HG03575 (cell line): ENCODE results near the gene GLRX.

Experiments used
- ATAC-seq: cut with Tn5 transposase; IDR thresholded peaks from one replicate; pipeline ENCODE4 v1.9.1; 2021; ENCODE audit not compliant: unreplicated experiment, insufficient number of reproducible peaks, low FRiP score; ENCODE audit errors: extremely low read depth

The GLRX gene

DNA sequence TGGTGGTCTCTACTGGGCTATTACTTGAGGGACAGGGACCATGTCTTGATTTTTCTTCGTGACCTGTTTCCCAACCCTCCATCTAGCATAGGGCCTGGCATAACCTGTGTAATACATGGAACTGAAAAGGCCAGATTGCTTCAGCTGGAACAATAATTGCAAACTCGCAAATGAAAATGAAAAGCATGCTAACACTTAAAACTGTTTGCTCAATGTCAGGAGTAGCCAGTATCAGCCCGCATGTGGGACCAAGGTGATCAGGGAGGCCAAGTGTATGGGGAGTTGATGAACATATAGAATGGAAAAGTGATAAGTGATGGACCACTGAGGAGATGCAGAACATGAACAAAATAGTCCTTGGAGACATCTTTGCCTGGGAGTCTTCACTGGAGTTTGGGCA lies 25.2 kb downstream of the GLRX start:
- ATAC-seq: no peak

DNA sequence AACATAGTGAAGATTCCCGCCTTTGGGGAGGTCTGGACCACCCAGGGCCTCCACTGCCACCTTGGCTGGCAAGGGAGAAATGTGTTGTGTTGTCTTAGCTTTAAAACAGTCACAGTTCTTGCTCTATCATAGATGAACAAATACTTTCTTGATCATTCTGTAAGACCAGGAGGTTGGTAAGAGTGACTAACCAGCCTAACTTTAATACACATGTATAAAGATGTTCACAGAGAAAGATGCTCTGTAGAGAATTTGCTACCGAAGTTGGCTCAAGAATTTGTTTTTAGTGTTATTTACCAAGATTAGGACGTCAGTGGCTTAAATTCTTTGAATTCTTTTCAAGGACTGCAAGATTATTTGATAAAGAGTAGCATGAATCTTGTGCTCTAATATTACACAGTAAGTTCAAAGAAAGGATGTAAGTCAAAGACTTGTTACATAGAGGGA lies 28.4 kb downstream of the GLRX start:
- ATAC-seq: no peak

DNA sequence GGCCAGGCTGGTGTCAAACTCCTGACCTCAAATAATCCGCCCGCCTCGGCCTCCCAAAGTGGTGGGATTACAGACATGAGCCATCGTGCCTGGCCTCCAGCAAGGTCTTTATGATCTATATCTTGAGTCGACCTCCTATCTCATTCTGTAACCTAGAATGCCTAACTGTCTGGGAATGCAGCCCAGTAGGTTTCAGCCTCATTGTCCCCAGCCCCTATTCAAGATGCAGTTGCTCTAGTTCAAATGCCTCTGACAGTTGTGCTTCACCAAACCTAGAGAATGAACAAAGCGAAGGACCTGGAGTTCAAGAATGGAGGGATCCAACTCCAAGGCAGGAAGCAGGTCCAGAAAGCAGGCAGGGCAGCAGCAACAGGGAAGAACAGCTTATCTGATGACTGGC lies 30.8 kb downstream of the GLRX start:
- no peak for ATAC-seq

DNA sequence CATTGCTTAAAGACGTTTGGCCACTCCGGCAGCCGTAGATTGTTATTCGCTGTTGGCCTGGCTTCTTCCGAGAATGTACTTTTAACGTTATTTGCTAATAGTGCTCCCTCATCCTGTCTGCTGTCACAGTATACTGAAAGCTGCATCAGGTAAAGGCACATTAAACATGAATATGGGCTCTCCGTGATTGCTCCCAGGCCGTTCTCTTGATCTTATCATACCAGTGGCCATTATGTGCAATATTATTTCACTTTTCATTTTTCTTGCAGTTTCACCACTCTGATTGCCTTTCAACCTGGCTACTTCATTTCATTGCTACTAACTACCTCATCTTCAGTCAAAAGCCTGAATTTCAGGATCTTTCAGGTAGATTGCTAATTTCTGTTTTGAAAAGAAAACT lies 34.0 kb downstream of the GLRX start:
- no peak for ATAC-seq

DNA sequence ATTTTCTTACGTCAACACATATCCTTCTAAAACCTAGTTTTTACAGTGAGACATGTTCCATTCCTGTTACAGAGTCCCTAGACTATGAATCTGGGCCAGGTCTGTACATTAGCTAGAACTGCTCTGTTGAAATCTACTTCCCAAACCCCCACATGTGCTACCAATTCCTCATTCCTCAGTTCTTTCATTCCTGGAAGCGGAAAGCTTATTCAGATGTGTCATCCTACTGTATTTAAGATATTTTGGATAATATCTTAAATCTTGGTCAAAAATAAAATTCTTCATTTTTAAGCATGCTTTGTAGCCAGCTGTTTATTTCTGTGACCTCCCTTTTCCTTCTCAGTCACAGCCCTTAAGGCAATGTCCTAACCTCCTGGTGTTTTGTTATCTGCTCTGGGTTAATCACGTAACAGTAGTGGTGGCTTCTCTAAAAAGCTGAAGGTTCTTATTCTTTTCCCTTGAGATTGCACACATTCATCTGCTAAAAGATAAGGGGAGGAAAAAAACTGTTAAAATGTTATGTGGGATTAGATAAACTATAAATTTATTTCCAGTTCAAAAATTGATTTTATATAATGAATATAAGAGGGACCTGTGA lies 35.6 kb downstream of the GLRX start:
- ATAC-seq: no peak

DNA sequence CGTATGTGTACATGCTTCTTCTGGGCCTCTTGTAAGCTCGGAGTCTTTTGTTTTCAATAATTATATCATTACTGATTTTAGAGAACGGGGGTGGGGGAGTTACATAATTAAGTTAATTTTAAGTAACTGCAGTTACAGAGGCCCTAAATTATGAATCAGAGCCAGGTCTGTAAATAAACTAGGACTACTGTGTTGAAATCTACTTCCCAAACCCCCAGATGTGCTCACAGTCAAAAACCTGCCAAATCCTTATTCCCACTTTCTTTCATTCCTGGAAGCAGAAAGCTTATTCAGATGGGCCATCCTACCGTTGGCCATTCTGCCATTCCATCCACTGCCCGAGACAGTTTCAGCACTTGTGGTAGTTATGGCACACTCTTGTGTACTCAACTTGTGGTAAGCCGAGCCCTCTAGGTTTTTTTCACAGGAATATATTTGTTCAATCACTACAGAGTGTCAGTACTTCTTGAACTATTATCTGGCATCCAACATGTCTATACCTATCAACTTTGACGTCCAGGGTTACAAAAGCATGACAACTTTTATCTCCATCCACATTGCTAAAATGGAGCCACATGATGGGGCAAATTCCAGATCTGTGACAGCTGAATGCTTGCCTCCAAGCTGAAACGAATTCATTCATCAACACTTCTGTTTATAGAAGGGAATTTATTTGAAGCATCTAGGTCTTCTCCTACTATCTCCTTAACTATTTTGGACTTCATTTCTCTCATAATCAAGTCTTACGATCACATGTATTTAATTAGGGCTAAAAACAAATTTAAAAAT lies 37.8 kb downstream of the GLRX start:
- no peak for ATAC-seq

DNA sequence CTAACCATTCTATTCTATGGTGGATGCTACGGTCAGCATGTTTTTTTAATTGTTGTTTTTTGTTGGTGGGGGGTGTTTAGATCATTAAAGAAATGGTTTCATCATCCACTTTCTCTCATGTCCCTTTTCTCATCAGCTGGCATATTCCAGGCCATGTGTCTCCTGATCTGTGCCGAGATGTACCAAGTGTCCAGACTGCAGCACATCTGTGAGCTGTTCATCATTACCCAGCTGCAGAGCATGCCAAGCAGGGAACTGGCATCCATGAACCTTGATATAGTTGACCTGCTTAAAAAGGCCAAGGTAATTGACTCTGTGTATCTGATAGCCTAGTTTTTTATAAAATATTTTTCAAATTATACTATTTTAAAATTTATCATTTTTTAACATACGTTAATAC lies 38.9 kb downstream of the GLRX start:
- ATAC-seq: no peak

DNA sequence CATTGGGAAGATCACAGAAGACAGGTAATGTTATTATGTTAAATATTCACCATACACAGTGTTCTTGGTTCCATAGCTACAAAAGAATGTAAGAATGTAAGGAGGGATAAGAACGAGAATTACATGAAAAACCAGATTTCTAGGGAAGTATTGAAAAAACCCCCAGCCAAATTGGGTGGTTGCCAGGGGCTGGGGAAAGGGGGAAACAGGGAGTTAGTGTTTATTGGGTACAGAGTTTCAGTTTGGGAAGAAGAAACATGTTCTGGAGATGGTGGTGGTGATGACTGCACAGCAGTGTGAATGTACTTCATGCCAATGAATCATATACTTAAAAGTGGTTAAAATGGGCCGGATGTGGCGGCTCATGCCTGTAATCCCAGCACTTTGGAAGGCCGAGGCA lies 40.3 kb downstream of the GLRX start:
- ATAC-seq: no peak

DNA sequence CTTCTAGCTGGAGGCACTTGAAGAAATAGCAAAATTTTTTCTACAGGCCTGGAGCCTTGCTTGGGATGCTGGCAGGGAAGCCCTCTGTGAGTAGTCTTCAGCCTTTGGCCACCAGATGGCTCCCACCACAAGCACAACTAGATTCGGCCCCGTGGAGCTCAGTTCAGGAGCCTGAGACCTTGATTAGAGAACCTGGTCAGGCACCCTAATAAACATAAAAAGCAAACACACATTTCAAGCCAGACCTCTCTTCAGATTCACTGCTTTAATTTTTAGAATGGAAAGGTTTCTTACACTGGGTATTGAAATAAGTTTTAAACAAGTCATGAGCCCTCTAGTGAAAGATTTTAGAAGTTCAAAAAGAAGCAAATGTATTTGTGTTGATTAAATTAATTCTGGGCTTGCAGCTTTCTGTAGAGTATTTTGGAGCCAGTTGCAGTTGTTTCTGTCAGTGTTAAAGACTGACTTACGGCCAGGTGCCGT lies 41.4 kb downstream of the GLRX start:
- peak; percentile 54 for ATAC-seq

DNA sequence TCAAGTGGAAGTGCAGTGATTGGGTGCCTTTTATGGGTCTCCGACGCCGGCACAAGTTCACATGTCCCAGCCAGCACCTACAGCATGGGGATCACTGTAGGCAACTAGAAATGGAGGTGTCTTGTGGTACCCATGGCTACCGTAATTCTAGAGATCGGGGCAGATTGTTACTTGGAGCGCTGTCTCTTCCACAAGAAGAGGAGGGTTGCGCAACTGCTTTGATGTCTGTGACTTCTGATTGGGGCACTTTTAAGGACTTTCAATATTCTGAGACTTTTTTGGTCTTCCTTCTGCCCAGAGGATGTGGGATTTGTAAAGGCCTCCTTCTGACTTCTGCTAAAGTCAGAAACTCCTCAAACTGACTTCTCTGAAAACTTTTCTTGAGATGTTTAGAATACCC lies 41.9 kb downstream of the GLRX start:
- ATAC-seq: no peak

DNA sequence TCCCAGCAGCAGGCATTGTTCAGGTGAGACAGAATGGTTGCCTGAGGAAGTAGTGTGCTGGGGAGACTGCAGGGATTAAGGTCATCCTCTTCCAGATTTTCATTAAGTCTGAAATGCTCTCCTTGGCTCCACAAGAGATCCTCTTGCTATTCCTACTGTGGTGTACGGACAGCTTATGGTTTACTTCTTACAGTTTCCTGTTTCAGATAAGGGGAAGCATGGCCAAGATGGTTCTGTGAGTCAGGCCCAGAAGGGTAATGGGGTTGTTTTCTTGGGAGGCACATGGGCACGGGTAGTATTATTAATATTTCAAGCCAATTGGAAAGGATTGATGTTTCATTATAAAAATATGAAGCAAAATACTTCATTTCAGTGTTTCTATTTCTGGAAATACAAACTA lies 42.9 kb downstream of the GLRX start:
- no peak for ATAC-seq

DNA sequence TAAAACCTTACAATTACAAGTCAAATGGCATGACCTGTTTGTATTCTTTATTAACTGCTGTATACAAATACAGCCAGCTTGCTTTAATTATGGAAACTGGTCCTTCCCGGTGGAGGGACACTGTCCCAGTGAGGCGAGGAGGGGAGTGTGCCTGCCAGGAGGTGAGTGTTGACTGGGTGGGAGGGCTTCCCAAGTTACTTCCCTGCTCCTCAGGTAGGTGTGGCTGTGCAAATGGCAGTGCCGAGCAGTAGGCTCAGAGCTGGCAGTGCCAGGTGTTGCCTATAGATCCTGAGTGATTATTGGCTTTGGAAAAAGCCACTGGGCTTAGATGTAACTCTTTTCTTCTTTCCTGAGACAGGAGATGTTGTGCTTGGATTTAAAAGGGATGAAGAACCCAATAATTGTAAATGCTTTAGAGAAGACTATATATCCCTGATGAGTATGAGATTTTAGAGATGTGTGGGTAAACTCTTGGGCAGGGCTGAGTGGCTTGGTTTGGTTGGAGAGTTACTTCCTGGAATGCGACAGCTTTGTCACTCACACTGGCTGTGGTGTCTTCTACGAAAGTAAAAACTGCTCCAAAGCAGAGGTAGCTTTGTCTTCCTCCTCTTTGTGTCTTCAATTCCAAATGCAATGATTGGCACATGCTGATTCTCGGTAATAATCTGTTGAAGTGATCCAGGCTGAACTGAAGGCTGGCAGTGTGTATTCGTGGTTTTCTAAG lies 43.7 kb downstream of the GLRX start:
- no peak for ATAC-seq

DNA sequence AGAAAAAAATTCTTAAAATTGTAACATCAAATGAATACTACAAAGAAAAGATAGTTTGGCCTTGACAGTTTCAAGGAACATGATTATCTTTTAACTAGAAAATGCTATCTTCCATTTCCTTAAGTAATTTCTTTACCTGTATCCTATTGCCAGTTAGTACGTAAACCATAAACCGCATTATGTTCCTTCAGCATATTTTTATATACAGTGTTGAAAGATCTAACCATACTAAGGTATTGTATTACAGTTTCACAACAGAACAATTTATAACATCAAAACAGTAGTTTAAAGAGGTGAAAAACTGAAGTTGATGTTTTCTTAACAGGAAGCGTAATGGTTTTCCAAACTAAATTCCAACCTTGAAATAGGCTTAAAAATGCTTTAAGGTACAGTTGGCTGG lies 45.1 kb downstream of the GLRX start:
- no peak for ATAC-seq

DNA sequence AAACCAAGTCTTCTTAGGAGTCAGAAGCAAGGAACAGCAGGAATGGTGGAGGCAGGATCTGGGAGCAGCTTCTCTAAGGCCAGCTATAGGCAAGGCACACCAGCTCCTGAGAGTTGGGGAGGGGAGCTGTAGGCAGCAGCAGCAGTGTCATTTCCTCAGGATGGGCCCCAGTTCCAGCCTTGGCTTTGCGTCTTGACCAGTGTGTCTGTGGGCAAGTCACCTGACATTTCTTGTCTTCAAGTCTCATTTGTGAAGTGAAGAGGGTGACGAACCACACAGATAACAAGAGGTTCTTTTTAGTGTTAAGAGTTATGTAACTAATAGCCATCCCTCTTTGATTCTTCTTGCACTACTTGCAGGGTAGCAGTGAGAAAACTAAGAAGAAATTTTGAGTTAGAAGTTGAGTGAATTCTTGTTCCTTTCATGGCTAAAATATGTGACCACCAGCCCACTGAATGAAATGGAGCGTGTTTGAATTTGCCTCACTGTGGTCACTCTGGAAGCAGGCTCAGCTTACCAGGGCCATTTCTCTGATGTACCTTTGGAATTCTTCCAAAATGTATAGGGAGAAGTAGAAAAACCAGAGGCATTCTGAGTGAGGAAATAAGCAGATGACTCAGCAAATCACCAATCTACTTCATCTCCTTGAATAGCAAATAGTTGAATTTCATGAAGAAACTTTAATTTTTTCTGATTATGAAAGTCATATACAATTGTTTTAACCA lies 49.0 kb downstream of the GLRX start:
- ATAC-seq: no peak

DNA sequence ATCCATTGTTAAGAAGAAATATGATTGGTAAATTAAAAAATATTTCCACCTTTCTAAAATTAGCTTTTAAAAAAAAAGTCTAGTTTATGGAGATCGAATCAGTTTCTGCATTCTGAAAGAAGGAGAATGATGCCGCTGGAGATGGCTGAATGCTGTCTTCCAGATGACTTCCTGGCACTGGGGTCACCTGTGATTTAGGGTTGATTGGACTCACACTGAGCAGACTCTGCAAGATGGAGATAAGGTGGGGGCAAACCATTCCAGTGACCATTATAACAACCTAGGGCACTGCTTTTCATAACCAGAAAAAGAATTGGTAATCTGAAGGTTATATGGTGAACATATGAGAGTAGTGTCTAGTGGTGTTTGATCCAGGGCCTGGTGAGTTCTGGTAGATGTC lies 50.6 kb downstream of the GLRX start:
- no peak for ATAC-seq

DNA sequence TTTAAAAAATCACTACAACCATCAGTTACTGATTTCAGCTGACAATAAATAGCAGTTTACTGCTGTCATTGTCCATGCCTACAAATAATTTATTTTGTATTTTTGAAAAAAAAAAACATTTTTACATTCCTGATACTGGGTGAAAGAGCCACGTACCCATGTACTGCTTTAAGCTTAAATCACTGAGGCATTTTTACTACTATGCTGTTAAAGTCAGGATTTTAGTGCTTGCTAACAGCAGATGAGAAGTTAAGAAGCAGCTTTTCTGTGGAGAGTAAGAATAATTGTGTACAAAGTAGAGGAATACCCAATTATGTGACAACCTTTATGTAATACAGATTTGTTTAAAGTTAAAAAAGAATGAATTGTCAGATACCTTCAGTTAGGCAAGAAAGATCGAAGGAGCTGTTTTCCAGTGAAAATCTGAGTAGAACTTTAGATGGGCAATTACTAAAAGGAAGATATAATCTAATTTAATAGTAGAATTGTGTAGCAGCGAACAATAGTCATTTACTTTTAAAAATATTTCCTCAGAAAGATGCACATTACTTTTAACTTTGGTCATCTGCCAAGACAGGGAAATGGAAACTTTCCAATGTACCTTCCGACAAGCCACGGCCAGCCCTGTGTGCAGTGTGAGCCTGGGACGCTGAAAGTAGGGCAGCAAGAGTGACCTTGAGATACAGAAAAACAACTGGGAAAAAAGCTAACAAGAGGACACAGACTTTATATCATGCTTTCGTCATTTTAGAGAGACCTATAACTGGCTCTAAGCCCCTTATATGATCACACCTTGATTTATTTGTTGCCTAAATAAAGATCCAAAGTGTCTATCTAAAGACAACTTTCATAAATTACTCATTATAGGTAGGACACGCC lies 51.5 kb downstream of the GLRX start:
- ATAC-seq: no peak

DNA sequence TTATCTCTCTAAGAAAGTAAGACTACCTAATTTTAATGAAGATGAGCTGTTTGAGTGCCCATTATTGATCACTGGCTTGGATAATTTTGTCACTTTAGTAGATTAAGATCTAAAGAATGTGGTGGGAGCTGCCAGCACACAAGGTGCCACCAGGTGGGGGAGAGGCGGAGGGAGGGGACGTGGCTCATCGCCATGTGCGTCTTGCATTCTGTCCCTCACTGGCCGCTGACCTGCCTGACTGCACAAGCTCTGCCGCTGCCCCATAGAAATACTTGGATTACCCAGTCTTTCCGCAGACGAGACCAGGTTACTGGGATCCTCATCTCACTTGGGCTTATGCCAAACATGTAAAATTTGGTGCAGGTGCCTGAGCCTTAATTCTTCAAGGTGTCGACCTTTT lies 53.8 kb downstream of the GLRX start:
- ATAC-seq: no peak

DNA sequence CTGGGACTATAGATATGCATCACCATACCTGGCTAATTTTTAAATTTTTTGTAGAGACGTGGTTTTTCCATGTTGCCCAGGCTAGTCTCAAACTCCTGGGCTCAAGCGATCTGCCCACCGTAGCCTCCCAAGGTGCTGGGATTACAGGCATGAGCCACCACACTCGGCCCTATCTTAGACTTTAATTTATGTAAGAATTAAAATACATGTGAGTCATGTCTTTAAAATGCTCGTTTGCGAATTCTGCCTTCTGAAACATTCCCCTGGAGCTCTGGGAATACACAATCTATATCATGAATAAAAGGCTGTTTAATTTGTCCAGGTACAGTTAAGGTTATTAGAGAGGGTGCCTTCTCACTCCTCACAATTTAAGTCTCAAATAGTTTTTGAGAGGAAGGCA lies 58.6 kb downstream of the GLRX start:
- ATAC-seq: no peak
